ENCODE measurements around the gene C10orf90. TPM values are rescaled to one million over a fixed set of nuclear protein-coding genes. Genes with fewer than 3 reads are reported as not detected.

Gene C10orf90
- total RNA-seq, 1 donor from 2014 or later: not detected

GRCh38 chr10:126617733-126618132 lies 52.8 kb downstream of the C10orf90 start:
- Histone ChIP-seq H3K4me1 (no peaks in the 10 kb centered on the region), H3K36me3 (no peaks in the 10 kb centered on the region), H3K9ac (no peak overlapping the region), H3K27me3 (no peaks in the 10 kb centered on the region), H3K79me2 (ENCODE audit: low read depth) (no peaks in the 10 kb centered on the region), H2AFZ (replicated peaks) (no peak overlapping the region), H3K4me3 (no peak overlapping the region), H3F3A (ENCODE audit: low read depth) (no peaks in the 10 kb centered on the region), H4K20me1 (ENCODE audit: low read depth) (no peaks in the 10 kb centered on the region), H3K4me2 (no peak overlapping the region), H3K9me3 (ENCODE audit: low read depth) (no peaks in the 10 kb centered on the region), H3K27ac (no peak overlapping the region)
- Mint-ChIP-seq H3K27me3 (ENCODE audit: insufficient read depth, low read depth) (peaks cover 11% of the 10 kb centered on the region), H3K9me3 (peaks cover 3% of the 10 kb centered on the region), H3K36me3 (no peaks in the 10 kb centered on the region), H3K4me1 (no peaks in the 10 kb centered on the region), H3K27ac (no peak overlapping the region), H3K4me3 (no peak overlapping the region)
- TF ChIP-seq EZH2 (IDR thresholded peaks at IDR 0.05): no peak
- TF ChIP-seq CTCF (IDR thresholded peaks at IDR 0.05): no peak
- no peak for TF ChIP-seq EZH2phosphoT487 (IDR thresholded peaks at IDR 0.05)
- no peak for DNase-seq (ENCODE audit: low spot score)

GRCh38 chr10:126617208-126617607 lies 53.3 kb downstream of the C10orf90 start:
- no peaks in the 10 kb centered on the region for H3K4me1 ChIP-seq
- no peak overlapping the region for H3K9ac ChIP-seq
- no peak for DNase-seq (ENCODE audit: low spot score)
- no peak overlapping the region for H3K4me3 ChIP-seq
- TF ChIP-seq EZH2phosphoT487 (IDR thresholded peaks at IDR 0.05) (no peak), CTCF (IDR thresholded peaks at IDR 0.05) (no peak), EZH2 (IDR thresholded peaks at IDR 0.05) (no peak)
- H3F3A ChIP-seq (ENCODE audit: low read depth): no peaks in the 10 kb centered on the region
- no peak overlapping the region for H3K27ac ChIP-seq
- H2AFZ ChIP-seq (replicated peaks): no peak overlapping the region
- no peak overlapping the region for H3K4me2 ChIP-seq
- H3K27me3 ChIP-seq: no peaks in the 10 kb centered on the region
- Mint-ChIP-seq H3K27ac (no peak overlapping the region), H3K9me3 (no peaks in the 10 kb centered on the region), H3K36me3 (no peaks in the 10 kb centered on the region), H3K27me3 (ENCODE audit: insufficient read depth, low read depth) (peaks cover 9% of the 10 kb centered on the region), H3K4me3 (no peak overlapping the region), H3K4me1 (no peaks in the 10 kb centered on the region)
- H3K9me3 ChIP-seq (ENCODE audit: low read depth): no peaks in the 10 kb centered on the region
- no peaks in the 10 kb centered on the region for H3K36me3 ChIP-seq
- H4K20me1 ChIP-seq (ENCODE audit: low read depth): no peaks in the 10 kb centered on the region
- H3K79me2 ChIP-seq (ENCODE audit: low read depth): no peaks in the 10 kb centered on the region

- no peak overlapping the region for H3K4me2 ChIP-seq
- no peaks in the 10 kb centered on the region for H3F3A ChIP-seq (ENCODE audit: low read depth)
- no peak overlapping the region for H2AFZ ChIP-seq (replicated peaks)
- no peaks in the 10 kb centered on the region for H3K9me3 Mint-ChIP-seq
- no peaks in the 10 kb centered on the region for H3K9me3 ChIP-seq (ENCODE audit: low read depth)
- H3K27me3 ChIP-seq: no peaks in the 10 kb centered on the region
- H3K4me3 Mint-ChIP-seq: no peak overlapping the region
- H3K36me3 ChIP-seq: no peaks in the 10 kb centered on the region
- no peaks in the 10 kb centered on the region for H3K4me1 Mint-ChIP-seq
- H3K9ac ChIP-seq: no peak overlapping the region
- no peaks in the 10 kb centered on the region for H3K4me1 ChIP-seq
- no peak overlapping the region for H3K27ac Mint-ChIP-seq
- no peaks in the 10 kb centered on the region for H4K20me1 ChIP-seq (ENCODE audit: low read depth)
- no peaks in the 10 kb centered on the region for H3K36me3 Mint-ChIP-seq
- H3K4me3 ChIP-seq: no peak overlapping the region
- peaks cover 5% of the 10 kb centered on the region for H3K27me3 Mint-ChIP-seq (ENCODE audit: insufficient read depth, low read depth)
- DNase-seq (ENCODE audit: low spot score): no peak
- no peak overlapping the region for H3K27ac ChIP-seq
- TF ChIP-seq EZH2phosphoT487 (IDR thresholded peaks at IDR 0.05) (no peak), EZH2 (IDR thresholded peaks at IDR 0.05) (no peak), CTCF (IDR thresholded peaks at IDR 0.05) (no peak)
- no peaks in the 10 kb centered on the region for H3K79me2 ChIP-seq (ENCODE audit: low read depth)
These were observed 53.8 kb downstream of the C10orf90 start for GRCh38 chr10:126616737-126617136.

All from neural progenitor cell (in vitro differentiated cells).